ENCODE data around the gene NEGR1. TPM values are rescaled to one million over a fixed set of nuclear protein-coding genes. Genes with fewer than 3 reads are reported as not detected.

Gene NEGR1
- total and polyA plus RNA-seq, 9 of the 15 experiments (the other 6 are each of a cell fraction or from before 2014, with no cell fraction given), result not detected

DNA sequence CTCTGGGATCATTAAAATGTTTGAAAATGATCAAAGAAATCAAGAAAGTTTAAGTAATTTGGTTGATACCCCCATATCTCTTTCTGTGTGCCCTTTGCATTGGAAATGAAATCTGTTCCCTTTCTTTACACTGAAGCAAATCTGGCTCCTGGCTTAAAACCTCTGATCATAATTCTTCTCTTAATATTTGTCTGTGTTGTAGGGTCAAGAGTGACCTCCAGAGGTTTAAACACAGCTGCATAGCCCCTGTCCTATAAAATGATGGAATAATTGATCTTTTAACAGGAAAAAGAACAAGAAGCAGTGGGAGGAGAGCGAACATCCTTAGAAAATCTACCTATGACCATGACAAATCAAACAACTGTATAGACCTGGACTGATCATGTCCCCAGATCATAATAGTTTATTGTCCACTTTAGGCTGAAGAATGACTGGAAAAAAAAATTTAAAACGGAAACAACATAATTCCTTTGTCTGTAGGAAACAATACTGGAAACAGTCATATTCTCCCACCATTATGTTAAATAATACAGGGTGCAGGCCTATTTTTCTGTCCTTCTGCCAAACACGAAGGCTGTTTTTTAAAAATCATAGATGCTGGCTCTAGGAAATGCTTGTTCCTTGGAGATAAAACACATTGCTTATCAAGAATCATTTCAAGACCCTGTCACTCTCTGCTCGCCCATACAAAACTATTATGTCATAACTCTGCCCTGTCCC lies 184.3 kb downstream of the NEGR1 start:
- H3K9me1 ChIP-seq (ENCODE audit: control insufficient read depth, insufficient read depth, low read length), result no peaks in the 10 kb centered on the region
- BruUV-seq (replicated peaks), result no TSS peak
- no peaks in the 10 kb centered on the region for H3K36me3 ChIP-seq (ENCODE audit: control insufficient read depth, insufficient read depth, low read length)
- CTCF ChIA-PET (ENCODE audit: low intra/inter-chr PET ratio), result no interaction called here
- POLR2A ChIA-PET, result no interaction called here
- no peaks in the 10 kb centered on the region for H3K27me3 ChIP-seq (ENCODE audit: control insufficient read depth in 2 of 2, insufficient read depth in 2 of 2, low read length in 2 of 2)
- no peak overlapping the region for H2AFZ ChIP-seq (ENCODE audit: low read depth, low read length)
- DNase-seq (ENCODE audit: extremely low read depth in 1 of 4, low spot score in 3 of 4), result no peak
- in situ Hi-C loops (cut with MboI) (no loop called here), intact Hi-C loops (cut with micrococcal nuclease) (no loop called here)
- no peak for ATAC-seq
- no peaks in the 10 kb centered on the region for H3K4me1 ChIP-seq (replicated peaks in 1 of 2; ENCODE audit: control insufficient read depth in 2 of 2, insufficient read depth in 2 of 2, low read length in 2 of 2)
- no peaks in the 10 kb centered on the region for H4K20me1 ChIP-seq (replicated peaks; ENCODE audit: control insufficient read depth, insufficient read depth, low read length)
- 2% methylated on average over 4 of the region's 4 CpGs for WGBS (ENCODE audit: insufficient coverage, low coverage, missing lambda C conversion rate)
- H3K9ac ChIP-seq (ENCODE audit: insufficient read depth in 1 of 2, low read depth in 2 of 2, low read length in 2 of 2), result no peak overlapping the region
- no peak overlapping the region for H3K27ac ChIP-seq (ENCODE audit: extremely low read depth, low read depth, low read length)
- H3K4me3 ChIP-seq, result no peak overlapping the region
- FAIRE-seq, result no peak
- H3K9me3 ChIP-seq (replicated peaks; ENCODE audit: control insufficient read depth, insufficient read depth, low read depth, low read length), result no peaks in the 10 kb centered on the region
- TF ChIP-seq XRCC5 (IDR thresholded peaks at IDR 0.05; ENCODE audit: low read depth, low read length) (no peak), RAD21 (CRISPR knock-in tag; conservative IDR thresholded peaks at IDR 0.05 in 1 of 2, IDR thresholded peaks at IDR 0.05 in 1 of 2) (no peak), ZNF174 (CRISPR knock-in tag; IDR thresholded peaks at IDR 0.05) (no peak), ZNF143 (CRISPR knock-in tag; IDR thresholded peaks at IDR 0.05) (no peak), MXI1 (IDR thresholded peaks at IDR 0.05; ENCODE audit: low read depth, low read length) (no peak), SRF (CRISPR knock-in tag; IDR thresholded peaks at IDR 0.05) (no peak), E2F3 (CRISPR knock-in tag; IDR thresholded peaks at IDR 0.05) (no peak), ZNF589 (CRISPR knock-in tag; IDR thresholded peaks at IDR 0.05; ENCODE audit: low read depth) (no peak), FOXP1 (CRISPR knock-in tag; IDR thresholded peaks at IDR 0.05) (no peak), ZNF23 (CRISPR knock-in tag; IDR thresholded peaks at IDR 0.05) (no peak), CBX2 (IDR thresholded peaks at IDR 0.05; ENCODE audit: insufficient read depth, low read length, poor library complexity, severe bottlenecking) (no peak), POLR2G (IDR thresholded peaks at IDR 0.05; ENCODE audit: low read depth, low read length) (no peak), LEF1 (IDR thresholded peaks at IDR 0.05) (no peak), CBX1 (IDR thresholded peaks at IDR 0.05; ENCODE audit: low read depth) (no peak), CHD1 (IDR thresholded peaks at IDR 0.05; ENCODE audit: low read length) (no peak)
- TF ChIP-seq, protein P1, sequence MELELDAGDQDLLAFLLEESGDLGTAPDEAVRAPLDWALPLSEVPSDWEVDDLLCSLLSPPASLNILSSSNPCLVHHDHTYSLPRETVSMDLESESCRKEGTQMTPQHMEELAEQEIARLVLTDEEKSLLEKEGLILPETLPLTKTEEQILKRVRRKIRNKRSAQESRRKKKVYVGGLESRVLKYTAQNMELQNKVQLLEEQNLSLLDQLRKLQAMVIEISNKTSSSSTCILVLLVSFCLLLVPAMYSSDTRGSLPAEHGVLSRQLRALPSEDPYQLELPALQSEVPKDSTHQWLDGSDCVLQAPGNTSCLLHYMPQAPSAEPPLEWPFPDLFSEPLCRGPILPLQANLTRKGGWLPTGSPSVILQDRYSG (tag; conservative IDR thresholded peaks at IDR 0.05; ENCODE audit: low read depth), result no peak
- H3K4me2 ChIP-seq (ENCODE audit: insufficient read depth, low read length), result no peak overlapping the region
- H3K79me2 ChIP-seq (ENCODE audit: control insufficient read depth, insufficient read depth, low read length), result no peaks in the 10 kb centered on the region
